ENCODE data around the gene WRAP73.

DNA sequence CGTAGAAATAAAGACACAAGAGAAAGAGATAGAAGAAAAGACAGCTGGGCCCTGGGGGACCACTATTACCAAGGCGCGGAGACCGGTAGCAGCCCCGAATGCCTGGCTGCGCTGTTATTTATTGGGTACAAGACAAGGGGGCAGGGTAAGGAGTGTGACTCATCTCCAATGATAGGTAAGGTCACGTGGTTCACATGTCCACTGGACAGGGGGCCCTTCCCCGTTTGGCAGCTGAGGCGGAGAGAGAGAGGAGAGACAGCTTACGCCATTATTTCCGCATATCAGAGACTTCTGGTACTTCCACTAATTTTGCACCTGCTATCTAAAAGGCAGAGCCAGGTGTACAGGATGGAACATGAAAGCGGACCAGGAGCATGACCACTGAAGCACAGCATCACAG, 29.2 kb downstream of the WRAP73 start:
- TF ChIP-seq, protein P1, sequence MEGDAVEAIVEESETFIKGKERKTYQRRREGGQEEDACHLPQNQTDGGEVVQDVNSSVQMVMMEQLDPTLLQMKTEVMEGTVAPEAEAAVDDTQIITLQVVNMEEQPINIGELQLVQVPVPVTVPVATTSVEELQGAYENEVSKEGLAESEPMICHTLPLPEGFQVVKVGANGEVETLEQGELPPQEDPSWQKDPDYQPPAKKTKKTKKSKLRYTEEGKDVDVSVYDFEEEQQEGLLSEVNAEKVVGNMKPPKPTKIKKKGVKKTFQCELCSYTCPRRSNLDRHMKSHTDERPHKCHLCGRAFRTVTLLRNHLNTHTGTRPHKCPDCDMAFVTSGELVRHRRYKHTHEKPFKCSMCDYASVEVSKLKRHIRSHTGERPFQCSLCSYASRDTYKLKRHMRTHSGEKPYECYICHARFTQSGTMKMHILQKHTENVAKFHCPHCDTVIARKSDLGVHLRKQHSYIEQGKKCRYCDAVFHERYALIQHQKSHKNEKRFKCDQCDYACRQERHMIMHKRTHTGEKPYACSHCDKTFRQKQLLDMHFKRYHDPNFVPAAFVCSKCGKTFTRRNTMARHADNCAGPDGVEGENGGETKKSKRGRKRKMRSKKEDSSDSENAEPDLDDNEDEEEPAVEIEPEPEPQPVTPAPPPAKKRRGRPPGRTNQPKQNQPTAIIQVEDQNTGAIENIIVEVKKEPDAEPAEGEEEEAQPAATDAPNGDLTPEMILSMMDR (IDR thresholded peaks at IDR 0.05; ENCODE audit: insufficient read depth, low read length, poor library complexity, severe bottlenecking), result no peak
- no peak for TF ChIP-seq EZH2phosphoT487 (conservative IDR thresholded peaks at IDR 0.05; ENCODE audit: low read length)
